B cell (primary cell): Measurements from ENCODE around the gene RPRD1A. TPM values are rescaled to one million over a fixed set of nuclear protein-coding genes. Genes with fewer than 3 reads are reported as not detected.
"Not testable (repeated sequence)": the region's sequence is repeated elsewhere in the genome, so short reads cannot be mapped to it uniquely, and the experiment has no call there.

Source experiments
- ATAC-seq: fragments of 200-7000 bp; cut with Tn5 transposase; one replicate; pipeline ENCODE4 v1.10.0; 2021; ENCODE audit warnings: low read depth, mild to moderate bottlenecking, moderate number of reproducible peaks, moderate library complexity
- CTCF ChIA-PET: fragments of 350-600 bp; sonication (Branson Sonifier 250); formaldehyde crosslinking; loops from one replicate; lab custom pipeline; 2021; ENCODE audit warnings: antibody characterized with exemption, inconsistent platforms; lab: Charles Lee
- POLR2A ChIA-PET: fragments of 350-600 bp; sonication (Branson Sonifier 250); formaldehyde crosslinking; loops from one replicate; lab custom pipeline; 2021; ENCODE audit warnings: antibody characterized with exemption; lab: Charles Lee
- DNase-seq: peaks from one replicate; pipeline ENCODE4 v3.0.0; 2013
- H2AFZ ChIP-seq: 2 replicates; pipeline ENCODE4 v1.6.1; 2012; ENCODE audit warnings: mild to moderate bottlenecking, low read depth, low read length; ENCODE audit not compliant: insufficient read depth, poor library complexity, severe bottlenecking
- H3K27ac ChIP-seq, 2 donors: 1 replicate in 1 of 2; 2 replicates in 1 of 2; pipeline ENCODE4 v1.5.1; 2012 to 2013; ENCODE audit warnings: low read length in 2 of 2, mild to moderate bottlenecking in 2 of 2, moderate library complexity in 1 of 2
- H3K27me3 ChIP-seq, 4 experiments: fragments of 200-600 bp in 1 of 4; sonication (generic) in 1 of 4; replicated peaks in 1 of 4; 1 replicate in 2 of 4; 2 replicates in 2 of 4; pipeline versions ENCODE4 v1.6.1 to v1.7.0; 2013 to 2016; ENCODE audit warnings: low read length in 3 of 4, mild to moderate bottlenecking in 2 of 4, mixed read lengths in 1 of 4, moderate library complexity in 1 of 4; ENCODE audit not compliant: insufficient read depth in 4 of 4, control insufficient read depth in 3 of 4; ENCODE audit errors: control extremely low read depth in 1 of 4
- H3K36me3 ChIP-seq, 2 experiments: replicated peaks in 1 of 2; 1 replicate in 1 of 2; 2 replicates in 1 of 2; pipeline versions ENCODE4 v1.6.1 to v1.7.1; 2013; ENCODE audit warnings: low read length in 1 of 2; ENCODE audit not compliant: insufficient read depth in 2 of 2, control insufficient read depth in 1 of 2; ENCODE audit errors: control extremely low read depth in 1 of 2, extremely low read depth in 1 of 2
- H3K4me1 ChIP-seq, 2 donors: fragments of 200-600 bp in 1 of 2; sonication (generic) in 1 of 2; 1 replicate in 1 of 2; 2 replicates in 1 of 2; pipeline versions ENCODE4 v1.5.1 to v1.6.1; 2013 to 2017; ENCODE audit warnings: low read length in 2 of 2; ENCODE audit not compliant: control insufficient read depth in 2 of 2, insufficient read depth in 2 of 2
- H3K4me2 ChIP-seq: replicated peaks from 2 replicates; pipeline ENCODE3; 2012; ENCODE audit warnings: mild to moderate bottlenecking, low read depth, low read length; ENCODE audit not compliant: poor library complexity, severe bottlenecking
- H3K4me3 ChIP-seq, 5 experiments: fragments of 200-600 bp in 1 of 5; sonication (generic) in 1 of 5; 1 replicate in 3 of 5; 2 replicates in 2 of 5; pipeline versions ENCODE4 v1.5.1 to v1.7.0; 2011 to 2016; ENCODE audit warnings: low read length in 4 of 5, mild to moderate bottlenecking in 4 of 5, low read depth in 2 of 5, control low read depth in 1 of 5, moderate library complexity in 1 of 5; ENCODE audit not compliant: insufficient read depth in 1 of 5; ENCODE audit errors: control extremely low read depth in 1 of 5, extremely low read depth in 1 of 5
- H3K79me2 ChIP-seq: fragments of 200-600 bp; sonication (generic); one replicate; pipeline ENCODE4 v1.6.0; 2016; ENCODE audit warnings: low read length; ENCODE audit not compliant: control insufficient read depth, insufficient read depth
- H3K9ac ChIP-seq: fragments of 200-600 bp; sonication (generic); 2 replicates; pipeline ENCODE4 v1.6.1; 2017; ENCODE audit warnings: mild to moderate bottlenecking, low read length, moderate library complexity
- H3K9me3 ChIP-seq, 3 donors: one replicate each; pipeline versions ENCODE4 v1.6.1 to v1.7.1; 2013; ENCODE audit warnings: low read length in 2 of 3; ENCODE audit not compliant: control insufficient read depth in 2 of 3, insufficient read depth in 1 of 3; ENCODE audit errors: control extremely low read depth in 1 of 3
- H4K20me1 ChIP-seq: 2 replicates; pipeline ENCODE4 v1.6.0; 2012; ENCODE audit warnings: mild to moderate bottlenecking, low read length; ENCODE audit not compliant: insufficient read depth, control insufficient read depth, poor library complexity, severe bottlenecking
- H3K27ac Mint-ChIP-seq: one replicate; pipeline ENCODE4 v1.8.0; 2021; ENCODE audit warnings: mixed read lengths
- H3K27me3 Mint-ChIP-seq: one replicate; pipeline ENCODE4 v1.8.0; 2021; ENCODE audit warnings: mixed read lengths
- H3K4me1 Mint-ChIP-seq: one replicate; pipeline ENCODE4 v1.8.0; 2021; ENCODE audit warnings: mixed read lengths
- H3K4me3 Mint-ChIP-seq: one replicate; pipeline ENCODE4 v1.8.0; 2021; ENCODE audit warnings: mixed read lengths
- H3K9me3 Mint-ChIP-seq: one replicate; pipeline ENCODE4 v1.8.0; 2022; ENCODE audit warnings: mixed read lengths; ENCODE audit not compliant: insufficient read depth
- CTCF ChIP-seq: fragments of 200-600 bp; IDR thresholded peaks from one replicate; pipeline ENCODE4 v1.8.0; 2022; ENCODE audit warnings: antibody characterized with exemption, mild to moderate bottlenecking
- EZH2 ChIP-seq: IDR thresholded peaks from 2 replicates; pipeline ENCODE4 v1.6.1; 2012; ENCODE audit warnings: borderline replicate concordance, low read depth, mild to moderate bottlenecking, moderate library complexity, low read length; ENCODE audit not compliant: insufficient read depth, poor library complexity, severe bottlenecking
- WGBS: methylation state at CpG from one replicate; pipeline ENCODE4 v1.1.5; 2013; ENCODE audit warnings: missing lambda C conversion rate; ENCODE audit not compliant: insufficient coverage; 5-methylcytosine and 5-hydroxymethylcytosine counted together
- intact Hi-C: fragments of 100-400 bp; cut with micrococcal nuclease; formaldehyde crosslinking; loops from one replicate; pipeline ENCODE4 v1.10.0; 2022
- polyA plus RNA-seq: library from polyadenylated mRNA; depleted of rRNA; stranded (reverse); fragments of >200 nt; gene quantifications from 2 replicates; pipeline ENCODE4 v1.2.3, GENCODE V29; 2012
- total RNA-seq, 2 donors: library from RNA; stranded (reverse); fragments of 120-200 nt in 1 of 2; gene quantifications; 1 replicate in 1 of 2; 2 replicates in 1 of 2; pipeline versions ENCODE4 v1.2.3 to v1.2.4, GENCODE V29; 2013 to 2022

Gene RPRD1A
- total and polyA plus RNA-seq, 2 donors (not counting 1 experiment from before 2014, with no cell fraction given) = 27.6 to 62.6 TPM

- H3K9me3 Mint-ChIP-seq = no peaks in the 10 kb centered on the region
- H3K4me1 Mint-ChIP-seq = peaks cover 44% of the 10 kb centered on the region
- intact Hi-C loops = loop anchor here (1.0 to 10.0 kb wide), 10 partner anchors 16 to 776 kb away; partner anchors contain the start of genes ELP2, GALNT1, INO80C and RMP24
- peak overlapping the region; percentile 87 for H3K4me3 Mint-ChIP-seq
- TF ChIP-seq CTCF (no peak), EZH2 (no peak)
- Histone ChIP-seq H3K27me3 (no peaks in the 10 kb centered on the region), H3K9ac (peak overlapping the region; percentile 94), H3K4me3 (peak overlapping the region; percentile 74 to 98 (median 97)), H2AFZ (peak overlapping the region; percentile 94), H3K4me2 (peak overlapping the region; percentile 79), H3K27ac (peak overlapping the region; percentile 83 to 85), H3K4me1 (peaks cover 29 to 34% of the 10 kb centered on the region in 2 donors), H4K20me1 (peaks cover 5% of the 10 kb centered on the region), H3K79me2 (peaks cover 56% of the 10 kb centered on the region), H3K9me3 (peaks cover 0 to 10% (median 0%) of the 10 kb centered on the region in 3 donors), H3K36me3 (no peaks in the 10 kb centered on the region)
- ATAC-seq = no peak
- H3K27me3 Mint-ChIP-seq = no peaks in the 10 kb centered on the region
- 5% methylated on average over 4 of the region's 5 CpGs for WGBS
- H3K27ac Mint-ChIP-seq = peak overlapping the region; percentile 84
- ChIA-PET CTCF (interaction anchor here (0.6 to 2.1 kb wide), 3 partner anchors 29 to 62 kb away, joined by 3 to 7 read pairs (median 6); partner anchors contain the start of genes ELP2 and SLC39A6), POLR2A (interaction anchor here (2.1 kb wide), 1 partner anchor 63 kb away, joined by 8 read pairs; the partner anchor contains the start of genes ELP2 and SLC39A6)
- no peak for DNase-seq
Observed at GRCh38 chr18:36066686-36067054, 689 bp downstream of the RPRD1A start.

GRCh38 chr18:36066001-36066400 lies 1.4 kb downstream of the RPRD1A start:
- peak overlapping the region in 4 of 5 experiments; percentile 74 to 98 (median 98) for H3K4me3 ChIP-seq
- H3K79me2 ChIP-seq = peaks cover 63% of the 10 kb centered on the region
- Mint-ChIP-seq H3K27ac (peak overlapping the region; percentile 84), H3K27me3 (no peaks in the 10 kb centered on the region), H3K4me1 (peaks cover 51% of the 10 kb centered on the region), H3K9me3 (no peaks in the 10 kb centered on the region), H3K4me3 (peak overlapping the region; percentile 87)
- H3K27ac ChIP-seq = no peak overlapping the region
- 46% methylated on average over 2 of the region's 5 CpGs for WGBS
- no peaks in the 10 kb centered on the region for H3K36me3 ChIP-seq
- no peak for ATAC-seq
- H3K4me2 ChIP-seq = peak overlapping the region; percentile 79
- intact Hi-C loops = loop anchor here (2.0 to 10.0 kb wide), 8 partner anchors 17 to 775 kb away; partner anchors contain the start of genes GALNT1, INO80C, ZNF24 and ZSCAN30
- ChIA-PET POLR2A (interaction anchor here (0.6 to 2.1 kb wide), 2 partner anchors 64 to 752 kb away, joined by 8 to 10 read pairs; partner anchors contain the start of genes ELP2 and SLC39A6), CTCF (interaction anchor here (1.7 to 2.1 kb wide), 3 partner anchors 30 to 63 kb away, joined by 6 to 8 read pairs (median 7); partner anchors contain the start of genes ELP2 and SLC39A6)
- H3K9me3 ChIP-seq = peaks cover 0 to 10% (median 0%) of the 10 kb centered on the region in 3 donors
- H3K9ac ChIP-seq = peak overlapping the region; percentile 94
- H3K4me1 ChIP-seq = peaks cover 33 to 38% of the 10 kb centered on the region in 2 donors
- H3K27me3 ChIP-seq = no peaks in the 10 kb centered on the region
- TF ChIP-seq CTCF (no peak), EZH2 (no peak)
- peaks cover 5% of the 10 kb centered on the region for H4K20me1 ChIP-seq
- no peak overlapping the region for H2AFZ ChIP-seq
- DNase-seq = no peak

- H3K9ac ChIP-seq, POLR2A ChIA-PET, DNase-seq, H3K4me2 ChIP-seq, H3K36me3 ChIP-seq, H3K27me3 Mint-ChIP-seq, H3K9me3 Mint-ChIP-seq, ATAC-seq, H3K27ac ChIP-seq, H3K4me3 ChIP-seq, H4K20me1 ChIP-seq, H2AFZ ChIP-seq, H3K27me3 ChIP-seq: not testable (repeated sequence)
- H3K4me3 Mint-ChIP-seq = peak overlapping the region; percentile 30
- peaks cover 0 to 14% (median 0%) of the 10 kb centered on the region in 3 donors for H3K9me3 ChIP-seq
- H3K79me2 ChIP-seq = peaks cover 75% of the 10 kb centered on the region
- peak overlapping the region; percentile 26 for H3K27ac Mint-ChIP-seq
- CTCF ChIA-PET = interaction anchor here (0.9 to 2.1 kb wide), 4 partner anchors 31 to 220 kb away, joined by 3 to 8 read pairs (median 4); no protein-coding TSS in a partner anchor
- intact Hi-C loops = loop anchor here (5.0 to 10.0 kb wide), 5 partner anchors 32 to 567 kb away; partner anchors contain the start of genes GALNT1 and INO80C
- peaks cover 61% of the 10 kb centered on the region for H3K4me1 Mint-ChIP-seq
- 100% methylated on average over 9 of the region's 9 CpGs for WGBS
- H3K4me1 ChIP-seq = peaks cover 44 to 48% of the 10 kb centered on the region in 2 donors
Observed at GRCh38 chr18:36064809-36065079, 2.6 kb downstream of the RPRD1A start.
